Liver (tissue), 9 donors: ENCODE measurements around the gene TOB1. TPM values are rescaled to one million over a fixed set of nuclear protein-coding genes. Genes with fewer than 3 reads are reported as not detected.

Experiments used
- DNase-seq: peaks from one replicate; pipeline ENCODE4 v3.0.0-alpha.2; 2017; ENCODE audit warnings: low spot score
- H3K27ac ChIP-seq, 2 donors: one replicate each; pipeline ENCODE4 v1.7.0; 2013; ENCODE audit warnings: inconsistent platforms in 2 of 2, low read length in 2 of 2, control low read depth in 1 of 2, low read depth in 1 of 2, mild to moderate bottlenecking in 1 of 2
- H3K27me3 ChIP-seq, 4 donors: one replicate each; pipeline versions ENCODE4 v1.6.1 to v1.7.0; 2013; ENCODE audit warnings: low read length in 3 of 4, inconsistent platforms in 1 of 4, mild to moderate bottlenecking in 1 of 4, moderate library complexity in 1 of 4; ENCODE audit not compliant: control insufficient read depth in 4 of 4, insufficient read depth in 4 of 4
- H3K36me3 ChIP-seq, 4 donors: one replicate each; pipeline versions ENCODE4 v1.6.1 to v1.7.0; 2013; ENCODE audit warnings: low read length in 3 of 4, mild to moderate bottlenecking in 3 of 4, low read depth in 1 of 4, moderate library complexity in 1 of 4; ENCODE audit not compliant: control insufficient read depth in 4 of 4, insufficient read depth in 3 of 4
- H3K4me1 ChIP-seq, 4 donors: one replicate each; pipeline versions ENCODE4 v1.6.1 to v1.7.0; 2013; ENCODE audit warnings: low read length in 3 of 4, mild to moderate bottlenecking in 3 of 4, moderate library complexity in 1 of 4; ENCODE audit not compliant: control insufficient read depth in 4 of 4, insufficient read depth in 4 of 4
- H3K4me3 ChIP-seq, 3 donors: one replicate each; pipeline versions ENCODE4 v1.6.1 to v1.7.0; 2013; ENCODE audit warnings: low read length in 3 of 3, control low read depth in 1 of 3, low read depth in 1 of 3, mild to moderate bottlenecking in 1 of 3
- H3K9ac ChIP-seq, 2 donors: one replicate each; pipeline ENCODE4 v1.7.0; 2013; ENCODE audit warnings: low read length in 2 of 2, mild to moderate bottlenecking in 2 of 2, moderate library complexity in 2 of 2, control low read depth in 1 of 2, low read depth in 1 of 2
- H3K9me3 ChIP-seq, 4 donors: one replicate each; pipeline versions ENCODE4 v1.6.1 to v1.7.0; 2013; ENCODE audit warnings: low read length in 3 of 4; ENCODE audit not compliant: control insufficient read depth in 4 of 4
- EGR1 ChIP-seq, 2 donors: IDR thresholded peaks; 2 replicates each; pipeline ENCODE4 v1.6.1; 2016 to 2018; ENCODE audit warnings: antibody characterized with exemption in 2 of 2, low read depth in 2 of 2
- FOXA1 ChIP-seq: IDR thresholded peaks from 2 replicates; pipeline ENCODE4 v1.6.1; 2016; ENCODE audit warnings: antibody characterized with exemption
- FOXA2 ChIP-seq: IDR thresholded peaks from 2 replicates; pipeline ENCODE4 v1.6.1; 2016; ENCODE audit warnings: antibody characterized with exemption
- HNF4A ChIP-seq, 2 donors: conservative IDR thresholded peaks; 2 replicates each; pipeline ENCODE4 v1.6.1; 2016; ENCODE audit warnings: antibody characterized with exemption in 2 of 2, mild to moderate bottlenecking in 2 of 2
- HNF4G ChIP-seq: IDR thresholded peaks from 2 replicates; pipeline ENCODE4 v1.6.1; 2016; ENCODE audit warnings: antibody characterized with exemption
- JUND ChIP-seq, 2 donors: IDR thresholded peaks; 2 replicates each; pipeline ENCODE4 v1.6.1; 2016; ENCODE audit warnings: antibody characterized with exemption in 2 of 2
- NR2F2 ChIP-seq: IDR thresholded peaks from 2 replicates; pipeline ENCODE4 v1.6.1; 2016; ENCODE audit warnings: antibody characterized with exemption
- RAD21 ChIP-seq, 2 donors: IDR thresholded peaks; 2 replicates each; pipeline ENCODE4 v1.6.1; 2016; ENCODE audit warnings: antibody characterized with exemption in 2 of 2, mild to moderate bottlenecking in 2 of 2
- REST ChIP-seq: IDR thresholded peaks from 2 replicates; pipeline ENCODE4 v1.6.1; 2016; ENCODE audit warnings: antibody characterized with exemption, mild to moderate bottlenecking
- RXRA ChIP-seq, 2 donors: IDR thresholded peaks; 2 replicates each; pipeline ENCODE4 v1.6.1; 2017 to 2018; ENCODE audit warnings: antibody characterized with exemption in 2 of 2, mild to moderate bottlenecking in 1 of 2
- SP1 ChIP-seq: IDR thresholded peaks from 2 replicates; pipeline ENCODE4 v1.6.1; 2018; ENCODE audit warnings: antibody characterized with exemption, mild to moderate bottlenecking
- TAF1 ChIP-seq: conservative IDR thresholded peaks from 2 replicates; pipeline ENCODE4 v1.6.1; 2016; ENCODE audit warnings: antibody characterized with exemption, mild to moderate bottlenecking
- YY1 ChIP-seq: IDR thresholded peaks from 2 replicates; pipeline ENCODE4 v1.6.1; 2016; ENCODE audit warnings: antibody characterized with exemption, mild to moderate bottlenecking
- WGBS: extraction: QIAGEN DNeasy Blood & Tissue Kit; methylation state at CpG from one replicate; pipeline ENCODE4 v1.1.7; 2013; 5-methylcytosine and 5-hydroxymethylcytosine counted together
- polyA plus RNA-seq, 2 donors: library from polyadenylated mRNA; stranded (reverse) in 1 of 2; unstranded in 1 of 2; fragments of 200-250 nt in 1 of 2; fragments of >200 nt in 1 of 2; fragmentation: Nextera tagmentation in 1 of 2; extraction: Ambion mirVana in 1 of 2; gene quantifications; one replicate each; pipeline versions ENCODE4 v1.2.1 to v1.2.3, GENCODE V29; 2013 to 2015
- total RNA-seq, 2 donors: library from RNA; depleted of rRNA; stranded (reverse); fragments of >200 nt; gene quantifications; one replicate each; pipeline ENCODE4 v1.2.3, GENCODE V29; 2014
- TF ChIP-seq, protein P1 (sequence below): IDR thresholded peaks from 2 replicates; pipeline ENCODE4 v1.6.1; 2016; ENCODE audit warnings: antibody characterized with exemption
- donor health status: healthy.
- donor health status: healthy.
- donor health status: healthy.
- donor health status: healthy.
- donor health status: healthy.

Gene TOB1
- total and polyA plus RNA-seq, 4 donors = 10.2 to 132 (median 37.8) TPM

DNA sequence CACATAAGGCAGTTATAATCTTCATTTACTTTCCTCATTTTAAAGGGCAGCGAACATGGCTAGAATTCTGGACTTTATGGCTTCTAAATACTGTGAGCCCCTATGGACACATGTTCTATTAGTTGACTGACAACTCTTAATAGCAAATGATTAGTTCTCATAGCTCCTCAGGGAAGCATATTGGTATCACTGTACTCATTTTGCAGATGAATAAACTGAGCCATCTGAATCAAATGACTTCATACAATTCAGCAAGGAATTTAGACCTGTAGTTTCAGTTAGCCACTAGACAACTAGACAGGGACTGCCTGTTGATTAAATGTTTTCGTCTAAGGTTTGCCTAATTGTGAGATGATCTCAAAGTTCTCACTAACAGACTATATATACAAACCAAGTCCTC, 9.7 kb downstream of the TOB1 start:
- no peaks in the 10 kb centered on the region for H3K27me3 ChIP-seq
- TF ChIP-seq FOXA2 (no peak), YY1 (no peak), RAD21 (IDR thresholded peaks at IDR 0.05) (no peak), NR2F2 (no peak), REST (no peak), RXRA (IDR thresholded peaks at IDR 0.05) (no peak), SP1 (no peak), FOXA1 (no peak), TAF1 (no peak), HNF4A (conservative IDR thresholded peaks at IDR 0.05) (no peak)
- TF ChIP-seq, protein P1, sequence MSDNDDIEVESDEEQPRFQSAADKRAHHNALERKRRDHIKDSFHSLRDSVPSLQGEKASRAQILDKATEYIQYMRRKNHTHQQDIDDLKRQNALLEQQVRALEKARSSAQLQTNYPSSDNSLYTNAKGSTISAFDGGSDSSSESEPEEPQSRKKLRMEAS = no peak
- H3K9me3 ChIP-seq = no peaks in the 10 kb centered on the region
- DNase-seq = no peak
- H3K27ac ChIP-seq = peak overlapping the region; percentile 8 to 74
- no peak overlapping the region for H3K4me3 ChIP-seq
- H3K36me3 ChIP-seq = peaks cover 0 to 5% (median 3%) of the 10 kb centered on the region in 4 donors
- peaks cover 4 to 47% (median 39%) of the 10 kb centered on the region in 4 donors for H3K4me1 ChIP-seq
- H3K9ac ChIP-seq = peak overlapping the region in 1 of 2 donors; percentile 45
- 66% methylated on average over 2 of the region's 2 CpGs for WGBS

DNA sequence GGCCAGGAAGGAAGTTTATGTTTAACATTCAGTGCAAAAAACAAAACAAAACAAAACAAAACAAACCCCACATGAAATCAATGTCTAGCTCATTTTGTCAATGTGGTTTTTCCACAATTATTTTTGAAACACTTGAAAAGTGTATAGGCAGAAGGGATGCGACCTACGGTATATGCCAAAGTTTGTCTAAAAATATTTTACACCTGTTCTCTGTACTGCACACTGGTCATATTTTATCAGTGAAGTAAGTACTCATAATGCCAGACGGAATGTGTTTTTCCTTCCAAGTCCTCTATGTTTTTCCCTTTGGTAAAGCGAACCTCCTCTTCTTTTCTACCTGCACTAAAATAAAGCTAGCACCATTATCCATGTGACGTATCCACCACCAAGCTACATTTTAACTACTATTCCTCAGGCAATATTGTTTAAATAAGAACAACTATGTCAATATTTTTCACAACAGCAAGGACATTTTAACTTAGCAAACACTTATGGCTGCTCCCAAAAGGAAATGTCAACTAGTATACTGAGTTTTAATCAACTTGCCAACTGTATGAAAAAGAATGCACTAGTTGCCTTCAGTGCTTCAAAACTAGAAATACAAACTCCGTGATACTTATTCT, 10.3 kb downstream of the TOB1 start:
- peak overlapping the region; percentile 5 to 80 for H3K9ac ChIP-seq
- H3K27ac ChIP-seq = peak overlapping the region; percentile 74 to 76
- peaks cover 4 to 47% (median 38%) of the 10 kb centered on the region in 4 donors for H3K4me1 ChIP-seq
- TF ChIP-seq SP1 (peak; percentile 42), REST (peak; percentile 70), JUND (IDR thresholded peaks at IDR 0.05) (peak in 1 of 2 donors; percentile 36), HNF4A (conservative IDR thresholded peaks at IDR 0.05) (peak; percentile 40 to 68), FOXA2 (peak; percentile 60), RAD21 (IDR thresholded peaks at IDR 0.05) (peak; percentile 36 to 45), FOXA1 (peak; percentile 48), RXRA (IDR thresholded peaks at IDR 0.05) (peak; percentile 39 to 76), HNF4G (no peak), EGR1 (IDR thresholded peaks at IDR 0.05; ENCODE audit: low read depth in 2 of 2) (no peak), YY1 (peak; percentile 95)
- TF ChIP-seq, protein P1 = no peak
- H3K4me3 ChIP-seq = no peak overlapping the region
- no peak for DNase-seq
- no peaks in the 10 kb centered on the region for H3K27me3 ChIP-seq
- H3K9me3 ChIP-seq = no peaks in the 10 kb centered on the region
- 48% methylated on average over 6 of the region's 6 CpGs for WGBS
- peaks cover 0 to 1% (median 0%) of the 10 kb centered on the region in 4 donors for H3K36me3 ChIP-seq
